Activated CD4-positive, alpha-beta T cell treated with anti-CD3 and anti-CD28 coated beads, Interleukin-2, amount 10 ng/mL, durations not matched to agents 7 days and 5 days (primary cell): ENCODE measurements around the gene PRODH2. TPM values are rescaled to one million over a fixed set of nuclear protein-coding genes. Genes with fewer than 3 reads are reported as not detected.

ENCODE experiments used
- CTCF ChIA-PET: fragments of 350-600 bp; sonication (Branson Sonifier 250); formaldehyde crosslinking; loops from one replicate; lab custom pipeline; 2021; ENCODE audit warnings: antibody characterized with exemption; lab: Charles Lee
- POLR2A ChIA-PET: fragments of 350-600 bp; sonication (Branson Sonifier 250); formaldehyde crosslinking; loops from one replicate; lab custom pipeline; 2021; ENCODE audit warnings: antibody characterized with exemption; lab: Charles Lee
- DNase-seq: peaks from one replicate; pipeline ENCODE4 v3.0.0-alpha.2; 2020
- H3K27ac Mint-ChIP-seq: one replicate; pipeline ENCODE4 v1.8.0; 2021; ENCODE audit warnings: mild to moderate bottlenecking, moderate library complexity, mixed read lengths
- H3K27me3 Mint-ChIP-seq: one replicate; pipeline ENCODE4 v1.8.0; 2021; ENCODE audit warnings: mixed read lengths
- H3K36me3 Mint-ChIP-seq: one replicate; pipeline ENCODE4 v1.8.0; 2021; ENCODE audit warnings: low read depth, mixed read lengths
- H3K4me1 Mint-ChIP-seq: one replicate; pipeline ENCODE4 v1.8.0; 2021; ENCODE audit warnings: mixed read lengths
- H3K4me3 Mint-ChIP-seq: one replicate; pipeline ENCODE4 v1.8.0; 2021; ENCODE audit warnings: mild to moderate bottlenecking, moderate library complexity, mixed read lengths
- H3K9me3 Mint-ChIP-seq: one replicate; pipeline ENCODE4 v1.8.0; 2021; ENCODE audit warnings: mixed read lengths
- total RNA-seq, 2 experiments: library from RNA; stranded (reverse); gene quantifications; one replicate each; pipeline ENCODE4 v1.2.3, GENCODE V29; 2021

PRODH2 gene
- total RNA-seq, 2 experiments from 2014 or later = not detected

- Mint-ChIP-seq H3K4me1 (no peaks in the 10 kb centered on the region), H3K4me3 (no peak overlapping the region), H3K27me3 (no peaks in the 10 kb centered on the region), H3K9me3 (no peaks in the 10 kb centered on the region), H3K36me3 (no peaks in the 10 kb centered on the region), H3K27ac (no peak overlapping the region)
- ChIA-PET POLR2A (no interaction called here), CTCF (interaction anchor here (1.2 kb wide), 1 partner anchor 40 kb away, joined by 3 read pairs; no protein-coding TSS in a partner anchor)
- DNase-seq = no peak
These were observed 23.3 kb downstream of the PRODH2 start for GRCh38 chr19:35789195-35789977.

GRCh38 chr19:35788205-35788960 lies 24.3 kb downstream of the PRODH2 start:
- Mint-ChIP-seq H3K36me3 (no peaks in the 10 kb centered on the region), H3K27ac (no peak overlapping the region), H3K9me3 (no peaks in the 10 kb centered on the region), H3K4me3 (no peak overlapping the region), H3K4me1 (no peaks in the 10 kb centered on the region), H3K27me3 (no peaks in the 10 kb centered on the region)
- DNase-seq = no peak
- ChIA-PET CTCF (interaction anchor here (0.6 kb wide), 1 partner anchor 503 kb away, joined by 3 read pairs; no protein-coding TSS in a partner anchor), POLR2A (no interaction called here)

DNA sequence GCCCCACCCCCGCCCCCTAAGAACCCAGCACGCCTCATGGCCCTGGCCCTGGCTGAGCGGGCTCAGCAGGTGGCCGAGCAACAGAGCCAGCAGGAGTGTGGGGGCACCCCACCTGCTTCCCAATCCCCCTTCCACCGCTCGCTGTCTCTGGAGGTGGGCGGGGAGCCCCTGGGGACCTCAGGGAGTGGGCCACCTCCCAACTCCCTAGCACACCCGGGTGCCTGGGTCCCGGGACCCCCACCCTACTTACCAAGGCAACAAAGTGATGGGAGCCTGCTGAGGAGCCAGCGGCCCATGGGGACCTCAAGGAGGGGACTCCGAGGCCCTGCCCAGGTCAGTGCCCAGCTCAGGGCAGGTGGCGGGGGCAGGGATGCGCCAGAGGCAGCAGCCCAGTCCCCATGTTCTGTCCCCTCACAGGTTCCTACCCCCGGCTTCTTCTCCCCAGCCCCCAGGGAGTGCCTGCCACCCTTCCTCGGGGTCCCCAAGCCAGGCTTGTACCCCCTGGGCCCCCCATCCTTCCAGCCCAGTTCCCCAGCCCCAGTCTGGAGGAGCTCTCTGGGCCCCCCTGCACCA lies 25.3 kb downstream of the PRODH2 start:
- ChIA-PET POLR2A (no interaction called here), CTCF (no interaction called here)
- Mint-ChIP-seq H3K36me3 (peaks cover 4% of the 10 kb centered on the region), H3K4me3 (no peak overlapping the region), H3K9me3 (no peaks in the 10 kb centered on the region), H3K27ac (no peak overlapping the region), H3K4me1 (no peaks in the 10 kb centered on the region), H3K27me3 (no peaks in the 10 kb centered on the region)
- DNase-seq = no peak

GRCh38 chr19:35786299-35787160 lies 26.1 kb downstream of the PRODH2 start:
- peaks cover 8% of the 10 kb centered on the region for H3K36me3 Mint-ChIP-seq
- no peaks in the 10 kb centered on the region for H3K9me3 Mint-ChIP-seq
- no peak for DNase-seq
- ChIA-PET POLR2A (no interaction called here), CTCF (no interaction called here)
- H3K4me1 Mint-ChIP-seq = no peaks in the 10 kb centered on the region
- H3K4me3 Mint-ChIP-seq = no peak overlapping the region
- H3K27ac Mint-ChIP-seq = no peak overlapping the region
- H3K27me3 Mint-ChIP-seq = no peaks in the 10 kb centered on the region

- Mint-ChIP-seq H3K4me3 (no peak overlapping the region), H3K27me3 (no peaks in the 10 kb centered on the region)
- CTCF ChIA-PET = no interaction called here
These were observed 27.4 kb downstream of the PRODH2 start for GRCh38 chr19:35785339-35785627.

DNA sequence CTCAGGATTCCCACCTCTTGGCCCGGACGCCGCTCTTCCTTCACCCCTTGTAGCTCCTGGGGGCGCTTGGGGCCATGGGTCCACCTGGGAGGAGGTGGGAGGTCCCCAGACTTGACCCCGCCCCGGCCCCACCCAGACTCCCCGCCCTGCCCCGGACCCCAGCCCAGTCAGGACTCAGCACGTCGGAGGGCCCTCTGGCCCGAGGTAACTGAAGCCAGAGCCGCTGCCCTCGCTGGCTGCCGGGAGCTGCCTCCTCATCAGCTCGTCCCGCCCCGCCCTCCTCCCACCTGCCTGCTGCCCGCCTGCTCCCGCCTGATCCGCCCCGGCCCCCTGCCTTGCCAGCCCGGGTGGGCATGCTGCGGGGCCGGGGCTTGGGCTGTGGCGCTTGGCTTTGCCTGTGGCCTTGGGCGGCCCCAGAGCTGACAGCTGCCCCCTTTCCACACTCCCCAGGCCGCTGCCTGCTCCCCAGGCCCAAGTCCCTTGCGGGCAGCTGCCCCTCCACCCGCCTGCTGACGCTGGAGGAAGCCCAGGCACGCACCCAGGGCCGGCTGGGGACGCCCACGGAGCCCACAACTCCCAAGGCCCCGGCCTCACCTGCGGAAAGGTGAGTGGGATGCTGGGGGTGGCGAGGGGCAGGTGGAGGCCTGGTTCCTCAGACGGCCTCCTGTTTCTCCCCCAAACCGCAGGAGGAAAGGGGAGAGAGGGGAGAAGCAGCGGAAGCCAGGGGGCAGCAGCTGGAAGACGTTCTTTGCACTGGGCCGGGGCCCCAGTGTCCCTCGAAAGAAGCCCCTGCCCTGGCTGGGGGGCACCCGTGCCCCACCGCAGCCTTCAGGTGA lies 27.9 kb downstream of the PRODH2 start:
- no peak overlapping the region for H3K27ac Mint-ChIP-seq
- no peaks in the 10 kb centered on the region for H3K27me3 Mint-ChIP-seq
- no peaks in the 10 kb centered on the region for H3K4me1 Mint-ChIP-seq
- CTCF ChIA-PET = no interaction called here
- POLR2A ChIA-PET = no interaction called here
- H3K4me3 Mint-ChIP-seq = no peak overlapping the region
- H3K9me3 Mint-ChIP-seq = no peaks in the 10 kb centered on the region
- H3K36me3 Mint-ChIP-seq = peaks cover 17% of the 10 kb centered on the region
- DNase-seq = no peak

More at GRCh38 chr19:35785339-35785627, 27.4 kb downstream of the PRODH2 start:
- no peaks in the 10 kb centered on the region for H3K9me3 Mint-ChIP-seq
- no peaks in the 10 kb centered on the region for H3K4me1 Mint-ChIP-seq
- H3K36me3 Mint-ChIP-seq = peaks cover 13% of the 10 kb centered on the region
- no peak for DNase-seq
- POLR2A ChIA-PET = no interaction called here
- no peak overlapping the region for H3K27ac Mint-ChIP-seq

GRCh38 chr19:35783469-35784434 lies 28.9 kb downstream of the PRODH2 start:
- no peak for DNase-seq
- CTCF ChIA-PET = no interaction called here
- Mint-ChIP-seq H3K4me1 (peaks cover 2% of the 10 kb centered on the region), H3K9me3 (no peaks in the 10 kb centered on the region), H3K27ac (no peak overlapping the region), H3K4me3 (no peak overlapping the region), H3K36me3 (peaks cover 23% of the 10 kb centered on the region), H3K27me3 (no peaks in the 10 kb centered on the region)
- POLR2A ChIA-PET = no interaction called here

DNA sequence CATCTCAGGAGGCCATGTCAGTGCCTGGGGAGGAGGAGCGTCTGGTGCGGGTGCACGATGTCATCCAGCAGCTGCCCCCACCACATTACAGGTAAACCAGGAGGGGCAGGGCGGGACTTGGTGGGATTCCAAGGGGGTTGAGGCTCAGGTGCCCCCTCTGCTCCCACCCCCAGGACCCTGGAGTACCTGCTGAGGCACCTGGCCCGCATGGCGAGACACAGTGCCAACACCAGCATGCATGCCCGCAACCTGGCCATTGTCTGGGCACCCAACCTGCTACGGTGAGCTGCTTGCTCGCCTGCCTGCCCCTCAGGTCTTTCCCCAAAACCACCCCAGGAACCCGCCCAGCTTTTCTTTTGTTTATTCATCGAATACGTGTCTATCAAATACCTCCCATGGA lies 30.1 kb downstream of the PRODH2 start:
- CTCF ChIA-PET = interaction anchor here (0.6 kb wide), 1 partner anchor 19 kb away, joined by 3 read pairs; no protein-coding TSS in a partner anchor
- H3K36me3 Mint-ChIP-seq = peaks cover 28% of the 10 kb centered on the region
- H3K4me3 Mint-ChIP-seq = no peak overlapping the region
- no peak for DNase-seq
- POLR2A ChIA-PET = no interaction called here
- peak overlapping the region; percentile 54 for H3K27ac Mint-ChIP-seq
- H3K27me3 Mint-ChIP-seq = no peaks in the 10 kb centered on the region
- H3K4me1 Mint-ChIP-seq = peaks cover 7% of the 10 kb centered on the region
- no peaks in the 10 kb centered on the region for H3K9me3 Mint-ChIP-seq

GRCh38 chr19:35781650-35782049 lies 31.0 kb downstream of the PRODH2 start:
- CTCF ChIA-PET = no interaction called here

DNA sequence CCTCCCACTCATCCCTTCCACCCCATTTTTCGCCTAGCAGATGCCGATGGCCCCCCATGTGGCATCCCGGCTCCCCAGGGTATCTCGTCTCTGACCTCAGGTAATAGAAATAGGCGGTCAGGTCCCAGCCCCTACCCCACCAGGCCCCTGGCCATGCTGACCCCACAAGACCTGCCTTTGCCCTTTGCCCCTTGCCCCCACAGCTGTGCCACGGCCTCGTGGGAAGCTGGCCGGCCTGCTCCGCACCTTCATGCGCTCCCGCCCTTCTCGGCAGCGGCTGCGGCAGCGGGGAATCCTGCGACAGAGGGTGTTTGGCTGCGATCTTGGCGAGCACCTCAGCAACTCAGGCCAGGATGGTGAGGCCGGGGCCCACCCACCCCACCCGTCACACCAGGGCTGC lies 31.9 kb downstream of the PRODH2 start:
- ChIA-PET CTCF (interaction anchor here (0.6 kb wide), 1 partner anchor 46 kb away, joined by 3 read pairs; no protein-coding TSS in a partner anchor), POLR2A (no interaction called here)
- Mint-ChIP-seq H3K27ac (no peak overlapping the region), H3K4me1 (peaks cover 20% of the 10 kb centered on the region), H3K4me3 (no peak overlapping the region), H3K27me3 (no peaks in the 10 kb centered on the region), H3K9me3 (no peaks in the 10 kb centered on the region), H3K36me3 (peaks cover 28% of the 10 kb centered on the region)
- no peak for DNase-seq

More at GRCh38 chr19:35781650-35782049, 31.0 kb downstream of the PRODH2 start:
- DNase-seq = no peak
- H3K27me3 Mint-ChIP-seq = no peaks in the 10 kb centered on the region
- H3K27ac Mint-ChIP-seq = no peak overlapping the region
- H3K4me3 Mint-ChIP-seq = no peak overlapping the region
- H3K9me3 Mint-ChIP-seq = no peaks in the 10 kb centered on the region
- H3K36me3 Mint-ChIP-seq = peaks cover 28% of the 10 kb centered on the region
- POLR2A ChIA-PET = no interaction called here
- peaks cover 11% of the 10 kb centered on the region for H3K4me1 Mint-ChIP-seq

- H3K4me3 Mint-ChIP-seq = no peak overlapping the region
- peaks cover 21% of the 10 kb centered on the region for H3K4me1 Mint-ChIP-seq
These were observed 32.6 kb downstream of the PRODH2 start for GRCh38 chr19:35780058-35780457.

More at GRCh38 chr19:35780058-35780457, 32.6 kb downstream of the PRODH2 start:
- POLR2A ChIA-PET = no interaction called here
- no peaks in the 10 kb centered on the region for H3K9me3 Mint-ChIP-seq
- H3K27me3 Mint-ChIP-seq = no peaks in the 10 kb centered on the region
- CTCF ChIA-PET = interaction anchor here (0.6 to 1.0 kb wide), 3 partner anchors 9 to 47 kb away, joined by 3 to 5 read pairs (median 3); no protein-coding TSS in a partner anchor
- DNase-seq = no peak
- H3K27ac Mint-ChIP-seq = no peak overlapping the region
- H3K36me3 Mint-ChIP-seq = peaks cover 28% of the 10 kb centered on the region
